C4-2B (cell line): ENCODE data around the gene DPP6.

Source experiments
- H3K27ac ChIP-seq: fragments of 450-650 bp; 2 replicates; pipeline ENCODE4 v1.5.1; 2017
- CTCF ChIP-seq: fragments of 450-650 bp; conservative IDR thresholded peaks from 2 replicates; pipeline ENCODE4 v1.5.1; 2017; ENCODE audit warnings: mild to moderate bottlenecking
- ZFX ChIP-seq: fragments of 450-650 bp; IDR thresholded peaks from 2 replicates; pipeline ENCODE4 v1.6.1; 2017

Gene DPP6

GRCh38 chr7:154342971-154343633 is 290.9 kb downstream of the DPP6 start:
- no peak overlapping the region for H3K27ac ChIP-seq
- TF ChIP-seq CTCF (no peak), ZFX (no peak)

GRCh38 chr7:154343778-154344412 is 291.7 kb downstream of the DPP6 start:
- H3K27ac ChIP-seq: no peak overlapping the region
- TF ChIP-seq ZFX (no peak), CTCF (no peak)

DNA sequence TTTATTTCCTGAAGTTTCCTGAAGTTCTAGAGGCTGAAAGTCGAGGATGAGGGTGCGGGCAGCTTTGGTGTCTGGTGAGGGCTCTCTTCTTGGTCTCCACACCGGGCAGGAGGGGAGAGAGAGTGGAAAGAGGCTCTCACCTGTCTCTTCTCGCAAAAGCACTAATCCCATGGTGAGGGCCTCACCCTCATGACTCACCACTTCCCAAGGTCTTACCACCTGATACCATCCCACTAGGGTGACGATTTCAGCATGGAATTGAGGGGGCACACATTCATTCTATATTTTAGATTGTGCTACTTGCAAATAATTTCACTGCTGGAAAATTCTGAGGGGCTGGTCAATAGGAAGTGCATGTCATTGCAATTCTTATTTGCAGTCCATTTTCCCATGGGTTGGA is 292.9 kb downstream of the DPP6 start:
- TF ChIP-seq ZFX (no peak), CTCF (no peak)
- no peak overlapping the region for H3K27ac ChIP-seq

DNA sequence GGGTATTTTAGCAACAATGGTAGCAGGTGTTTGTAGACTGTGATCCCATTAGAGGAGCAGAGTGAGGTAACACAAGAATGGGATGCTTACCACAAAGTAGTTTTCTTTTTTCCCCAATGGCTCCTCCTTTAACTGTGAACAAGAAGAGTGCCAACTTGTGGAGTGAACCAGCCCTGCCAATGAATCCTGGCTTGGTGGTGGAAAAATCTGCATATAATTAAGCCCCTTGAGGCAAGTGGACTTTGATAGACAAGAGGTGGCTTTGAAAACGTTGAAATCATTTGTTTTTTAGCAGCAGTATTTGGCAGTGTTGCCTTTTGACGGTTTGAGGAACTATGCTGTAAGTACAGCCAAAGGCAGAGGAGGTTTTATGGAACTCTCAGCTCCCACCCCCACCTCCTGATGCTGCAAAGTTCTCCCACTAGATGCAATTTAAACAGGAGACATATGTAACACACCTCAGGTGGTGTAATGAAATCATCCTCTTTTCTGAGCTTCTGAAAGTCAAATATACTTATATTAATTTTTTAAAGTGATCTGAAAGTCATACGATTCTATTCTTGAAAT is 295.6 kb downstream of the DPP6 start:
- H3K27ac ChIP-seq: no peak overlapping the region
- no peak for TF ChIP-seq ZFX
- no peak for TF ChIP-seq CTCF

DNA sequence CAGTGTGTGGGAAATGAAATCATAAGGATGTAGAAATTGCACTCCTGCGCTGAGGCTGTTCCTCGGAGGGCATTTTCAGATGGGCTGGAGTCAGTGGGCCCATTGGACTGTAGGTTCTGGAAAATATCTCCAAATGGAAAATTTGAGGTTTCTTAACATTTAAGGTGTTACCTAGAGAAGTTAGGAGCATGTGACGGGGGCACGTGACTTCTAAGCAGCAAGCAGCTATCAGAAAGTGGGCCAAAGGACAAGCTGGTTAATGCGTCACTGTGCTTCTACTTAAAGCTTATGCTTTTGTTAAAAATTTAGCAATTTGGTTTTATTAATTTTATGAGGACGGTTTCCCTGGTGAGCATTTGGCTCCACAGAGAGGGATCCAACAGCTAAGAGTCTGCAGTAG is 298.7 kb downstream of the DPP6 start:
- H3K27ac ChIP-seq: no peak overlapping the region

GRCh38 chr7:154353355-154353767 is 301.2 kb downstream of the DPP6 start:
- no peak for TF ChIP-seq CTCF
- TF ChIP-seq ZFX: no peak
- no peak overlapping the region for H3K27ac ChIP-seq

More for the DNA sequence above, 298.7 kb downstream of the DPP6 start:
- TF ChIP-seq ZFX: no peak

- TF ChIP-seq CTCF (no peak), ZFX (no peak)
- H3K27ac ChIP-seq: no peak overlapping the region
Measured at GRCh38 chr7:154364170-154364569, 312.0 kb downstream of the DPP6 start.

GRCh38 chr7:154371424-154371823 is 319.2 kb downstream of the DPP6 start:
- no peak overlapping the region for H3K27ac ChIP-seq
- no peak for TF ChIP-seq ZFX
- TF ChIP-seq CTCF: no peak
